Esophagus squamous epithelium (tissue), 4 donors: Measurements from ENCODE around the gene ANKMY2.

Experiments
- POLR2A ChIP-seq, 4 donors: fragments of 450-650 bp; IDR thresholded peaks; one replicate each; pipeline ENCODE4 v1.6.1; 2017; ENCODE audit warnings: antibody characterized with exemption in 4 of 4, mild to moderate bottlenecking in 4 of 4, moderate library complexity in 3 of 4
- TF ChIP-seq, protein P1 (sequence below), 6 experiments: fragments of 450-650 bp in 4 of 6; fragments of 200-600 bp in 2 of 6; sonication (generic) in 2 of 6; IDR thresholded peaks; one replicate each; pipeline ENCODE4 v1.5.1; 2016 to 2019; ENCODE audit warnings: antibody characterized with exemption in 6 of 6, mild to moderate bottlenecking in 4 of 6, moderate library complexity in 4 of 6

GRCh38 chr7:16649196-16649595 is 3.6 kb upstream of the ANKMY2 start:
- TF ChIP-seq, protein P1, sequence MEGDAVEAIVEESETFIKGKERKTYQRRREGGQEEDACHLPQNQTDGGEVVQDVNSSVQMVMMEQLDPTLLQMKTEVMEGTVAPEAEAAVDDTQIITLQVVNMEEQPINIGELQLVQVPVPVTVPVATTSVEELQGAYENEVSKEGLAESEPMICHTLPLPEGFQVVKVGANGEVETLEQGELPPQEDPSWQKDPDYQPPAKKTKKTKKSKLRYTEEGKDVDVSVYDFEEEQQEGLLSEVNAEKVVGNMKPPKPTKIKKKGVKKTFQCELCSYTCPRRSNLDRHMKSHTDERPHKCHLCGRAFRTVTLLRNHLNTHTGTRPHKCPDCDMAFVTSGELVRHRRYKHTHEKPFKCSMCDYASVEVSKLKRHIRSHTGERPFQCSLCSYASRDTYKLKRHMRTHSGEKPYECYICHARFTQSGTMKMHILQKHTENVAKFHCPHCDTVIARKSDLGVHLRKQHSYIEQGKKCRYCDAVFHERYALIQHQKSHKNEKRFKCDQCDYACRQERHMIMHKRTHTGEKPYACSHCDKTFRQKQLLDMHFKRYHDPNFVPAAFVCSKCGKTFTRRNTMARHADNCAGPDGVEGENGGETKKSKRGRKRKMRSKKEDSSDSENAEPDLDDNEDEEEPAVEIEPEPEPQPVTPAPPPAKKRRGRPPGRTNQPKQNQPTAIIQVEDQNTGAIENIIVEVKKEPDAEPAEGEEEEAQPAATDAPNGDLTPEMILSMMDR (IDR thresholded peaks at IDR 0.05), result no peak
- TF ChIP-seq POLR2A (IDR thresholded peaks at IDR 0.05), result no peak
